Gastroesophageal sphincter (tissue), 4 donors: ENCODE measurements around the gene GOLGA6A. TPM values are rescaled to one million over a fixed set of nuclear protein-coding genes. Genes with fewer than 3 reads are reported as not detected.

Source experiments
- ATAC-seq: fragments of 150-250 bp; one replicate; pipeline ENCODE4 v1.9.1; 2016; ENCODE audit warnings: mild to moderate bottlenecking, moderate library complexity
- H3K27ac ChIP-seq, 4 donors: fragments of 200-600 bp; sonication (generic) in 3 of 4; 1 replicate in 3 of 4; 2 replicates in 1 of 4; pipeline ENCODE4 v1.5.1; 2016 to 2019
- H3K27me3 ChIP-seq: fragments of 200-600 bp; sonication (generic); one replicate; pipeline ENCODE4 v1.5.1; 2019
- H3K36me3 ChIP-seq, 2 donors: fragments of 200-600 bp; sonication (generic); one replicate each; pipeline ENCODE4 v1.5.1; 2019; ENCODE audit warnings: control low read depth in 1 of 2
- H3K4me1 ChIP-seq, 3 donors: fragments of 200-600 bp; sonication (generic); 1 replicate in 2 of 3; 2 replicates in 1 of 3; pipeline ENCODE4 v1.5.1; 2016 to 2019; ENCODE audit warnings: control low read depth in 2 of 3
- H3K4me3 ChIP-seq, 2 donors: fragments of 200-600 bp; sonication (generic); one replicate each; pipeline ENCODE4 v1.5.1; 2019; ENCODE audit warnings: mild to moderate bottlenecking in 1 of 2, moderate library complexity in 1 of 2
- H3K9me3 ChIP-seq, 3 donors: fragments of 200-600 bp; sonication (generic); one replicate each; pipeline ENCODE4 v1.5.1; 2017 to 2019; ENCODE audit warnings: control low read depth in 2 of 3
- EP300 ChIP-seq: sonication (generic); formaldehyde crosslinking; IDR thresholded peaks from one replicate; pipeline ENCODE4 v1.6.1; 2017; ENCODE audit warnings: antibody characterized with exemption, mild to moderate bottlenecking
- POLR2A ChIP-seq, 2 donors: fragments of 450-650 bp; IDR thresholded peaks; one replicate each; pipeline ENCODE4 v1.6.1; 2017; ENCODE audit warnings: antibody characterized with exemption in 2 of 2, mild to moderate bottlenecking in 2 of 2, moderate library complexity in 1 of 2
- POLR2AphosphoS5 ChIP-seq: sonication (generic); formaldehyde crosslinking; IDR thresholded peaks from one replicate; pipeline ENCODE4 v1.6.1; 2017; ENCODE audit warnings: antibody characterized with exemption
- WGBS, 2 donors: methylation state at CpG; one replicate each; pipeline ENCODE4 v1.1.5; 2018; ENCODE audit warnings: low coverage in 1 of 2; 5-methylcytosine and 5-hydroxymethylcytosine counted together
- small RNA-seq, 4 donors: library from RNA; depleted of rRNA; stranded (forward); fragments of <200 nt; gene quantifications; one replicate each; pipeline ENCODE3, GENCODE V24; 2016
- total RNA-seq, 4 donors: library from RNA; depleted of rRNA; stranded (reverse); fragments of >200 nt; gene quantifications; one replicate each; pipeline ENCODE4 v1.1.0, GENCODE V29; 2016
- TF ChIP-seq, protein P1 (sequence below), 4 experiments: fragments of 200-600 bp in 2 of 4; fragments of 450-650 bp in 2 of 4; sonication (generic) in 1 of 4; IDR thresholded peaks; one replicate each; pipeline ENCODE4 v1.5.1; 2017 to 2019; ENCODE audit warnings: antibody characterized with exemption in 4 of 4, mild to moderate bottlenecking in 2 of 4, moderate library complexity in 2 of 4

Gene GOLGA6A
- total RNA-seq, 4 donors from 2014 or later: 0.15 to 1.3 (median 0.31) TPM; not detected in 1

DNA sequence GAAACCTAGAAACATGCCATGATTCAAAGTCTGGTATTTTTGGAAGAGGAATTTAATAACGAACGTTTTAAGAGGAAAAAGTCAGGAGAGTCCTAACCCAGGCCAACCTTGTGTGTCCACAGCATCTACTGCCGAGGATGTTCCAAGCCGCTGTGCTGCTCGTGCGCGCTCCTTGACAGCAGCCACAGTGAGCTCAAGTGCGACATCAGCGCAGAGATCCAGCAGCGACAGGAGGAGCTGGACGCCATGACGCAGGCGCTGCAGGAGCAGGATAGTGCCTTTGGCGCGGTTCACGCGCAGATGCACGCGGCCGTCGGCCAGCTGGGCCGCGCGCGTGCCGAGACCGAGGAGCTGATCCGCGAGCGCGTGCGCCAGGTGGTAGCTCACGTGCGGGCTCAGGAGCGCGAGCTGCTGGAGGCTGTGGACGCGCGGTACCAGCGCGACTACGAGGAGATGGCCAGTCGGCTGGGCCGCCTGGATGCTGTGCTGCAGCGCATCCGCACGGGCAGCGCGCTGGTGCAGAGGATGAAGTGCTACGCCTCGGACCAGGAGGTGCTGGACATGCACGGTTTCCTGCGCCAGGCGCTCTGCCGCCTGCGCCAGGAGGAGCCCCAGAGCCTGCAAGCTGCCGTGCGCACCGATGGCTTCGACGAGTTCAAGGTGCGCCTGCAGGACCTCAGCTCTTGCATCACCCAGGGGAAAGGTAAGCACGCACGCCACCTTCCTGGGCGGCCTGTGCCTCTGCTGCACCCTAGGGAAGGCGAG, 59.5 kb downstream of the GOLGA6A start:
- H3K36me3 ChIP-seq: peaks cover 0 to 76% of the 10 kb centered on the region in 2 donors
- no peak for ATAC-seq
- no peak overlapping the region for H3K27ac ChIP-seq
- 88 to 89% methylated on average over 10 to 31 of the region's 66 CpGs for WGBS, 2 donors
- TF ChIP-seq, protein P1, sequence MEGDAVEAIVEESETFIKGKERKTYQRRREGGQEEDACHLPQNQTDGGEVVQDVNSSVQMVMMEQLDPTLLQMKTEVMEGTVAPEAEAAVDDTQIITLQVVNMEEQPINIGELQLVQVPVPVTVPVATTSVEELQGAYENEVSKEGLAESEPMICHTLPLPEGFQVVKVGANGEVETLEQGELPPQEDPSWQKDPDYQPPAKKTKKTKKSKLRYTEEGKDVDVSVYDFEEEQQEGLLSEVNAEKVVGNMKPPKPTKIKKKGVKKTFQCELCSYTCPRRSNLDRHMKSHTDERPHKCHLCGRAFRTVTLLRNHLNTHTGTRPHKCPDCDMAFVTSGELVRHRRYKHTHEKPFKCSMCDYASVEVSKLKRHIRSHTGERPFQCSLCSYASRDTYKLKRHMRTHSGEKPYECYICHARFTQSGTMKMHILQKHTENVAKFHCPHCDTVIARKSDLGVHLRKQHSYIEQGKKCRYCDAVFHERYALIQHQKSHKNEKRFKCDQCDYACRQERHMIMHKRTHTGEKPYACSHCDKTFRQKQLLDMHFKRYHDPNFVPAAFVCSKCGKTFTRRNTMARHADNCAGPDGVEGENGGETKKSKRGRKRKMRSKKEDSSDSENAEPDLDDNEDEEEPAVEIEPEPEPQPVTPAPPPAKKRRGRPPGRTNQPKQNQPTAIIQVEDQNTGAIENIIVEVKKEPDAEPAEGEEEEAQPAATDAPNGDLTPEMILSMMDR (IDR thresholded peaks at IDR 0.05): no peak
- TF ChIP-seq POLR2A (IDR thresholded peaks at IDR 0.05) (no peak), POLR2AphosphoS5 (no peak), EP300 (no peak)
- no peaks in the 10 kb centered on the region for H3K27me3 ChIP-seq
- H3K4me3 ChIP-seq: no peak overlapping the region
- peaks cover 0 to 32% (median 11%) of the 10 kb centered on the region in 3 donors for H3K4me1 ChIP-seq
- no peaks in the 10 kb centered on the region for H3K9me3 ChIP-seq

Small RNA genes lying within 50 kb of the gene (small RNA-seq; reads per million reads assigned to genes)
- gene RN7SL429P: 0 reads per million in 4 donors

Other genes with a start within 250 kb of the GOLGA6A start
- not detected for gene TBC1D21, start 209.0 kb downstream of the GOLGA6A start, total RNA-seq
- 10 to 100 TPM; 22.9 to 63.0 (median 34.5) TPM for gene LOXL1, start 156.1 kb downstream of the GOLGA6A start, total RNA-seq
- gene STOML1, start 90.3 kb downstream of the GOLGA6A start, total RNA-seq: 10 to 100 TPM in 3 of 4 donors, 1 to 10 TPM in 1; 8.1 to 21.7 (median 13.7) TPM
- 10 to 100 TPM; 24.1 to 75.1 (median 52.1) TPM for gene PML, start 87.8 kb downstream of the GOLGA6A start, total RNA-seq
- gene ISLR2, start 48.0 kb upstream of the GOLGA6A start, total RNA-seq: 1 to 10 TPM in 3 of 4 donors, under 1 TPM in 1; 0.54 to 5.4 (median 1.5) TPM
- gene ISLR, start 91.2 kb upstream of the GOLGA6A start, total RNA-seq: 100 to 1,000 TPM in 2 of 4 donors, 10 to 100 TPM in 2; 52.6 to 152 (median 89.5) TPM
- under 1 TPM in 1 of 4 donors, not detected in 3; 0.12 TPM for gene STRA6, start 120.2 kb upstream of the GOLGA6A start, total RNA-seq
- not detected for gene CCDC33, start 153.8 kb upstream of the GOLGA6A start, total RNA-seq